Transverse colon (tissue), 3 donors: Measurements from ENCODE around the gene TFIP11.

Source experiments
- POLR2A ChIP-seq: fragments of 450-650 bp; IDR thresholded peaks from one replicate; pipeline ENCODE4 v1.6.1; 2016; ENCODE audit warnings: antibody characterized with exemption, mild to moderate bottlenecking, moderate library complexity
- TF ChIP-seq, protein P1 (sequence below), 5 experiments: fragments of 200-600 bp in 3 of 5; fragments of 450-650 bp in 2 of 5; sonication (generic) in 3 of 5; IDR thresholded peaks; 1 replicate in 2 of 5; 2 replicates in 3 of 5; pipeline ENCODE4 v1.5.1; 2016 to 2017; ENCODE audit warnings: antibody characterized with exemption in 5 of 5, inconsistent platforms in 3 of 5, mild to moderate bottlenecking in 2 of 5, moderate library complexity in 1 of 5

DNA sequence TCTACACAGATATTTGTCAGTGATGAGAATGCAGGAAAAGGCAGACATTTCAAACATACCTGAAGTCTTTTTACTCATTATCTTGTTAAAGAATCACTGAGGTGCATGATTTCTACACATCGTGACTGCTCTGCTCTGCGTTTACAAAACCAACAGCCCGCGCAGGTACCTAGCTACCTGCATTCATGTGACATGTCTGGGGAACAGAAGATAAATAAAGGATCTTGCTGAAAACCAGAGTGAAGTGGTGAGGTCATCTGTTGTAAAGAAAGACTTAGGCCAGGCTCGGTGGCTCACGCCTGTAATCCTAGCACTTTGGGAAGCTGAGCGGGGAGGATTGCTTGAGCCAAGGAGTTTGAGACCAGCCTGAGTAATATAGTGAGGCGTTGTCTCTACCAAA lies 67.5 kb downstream of the TFIP11 start:
- TF ChIP-seq, protein P1, sequence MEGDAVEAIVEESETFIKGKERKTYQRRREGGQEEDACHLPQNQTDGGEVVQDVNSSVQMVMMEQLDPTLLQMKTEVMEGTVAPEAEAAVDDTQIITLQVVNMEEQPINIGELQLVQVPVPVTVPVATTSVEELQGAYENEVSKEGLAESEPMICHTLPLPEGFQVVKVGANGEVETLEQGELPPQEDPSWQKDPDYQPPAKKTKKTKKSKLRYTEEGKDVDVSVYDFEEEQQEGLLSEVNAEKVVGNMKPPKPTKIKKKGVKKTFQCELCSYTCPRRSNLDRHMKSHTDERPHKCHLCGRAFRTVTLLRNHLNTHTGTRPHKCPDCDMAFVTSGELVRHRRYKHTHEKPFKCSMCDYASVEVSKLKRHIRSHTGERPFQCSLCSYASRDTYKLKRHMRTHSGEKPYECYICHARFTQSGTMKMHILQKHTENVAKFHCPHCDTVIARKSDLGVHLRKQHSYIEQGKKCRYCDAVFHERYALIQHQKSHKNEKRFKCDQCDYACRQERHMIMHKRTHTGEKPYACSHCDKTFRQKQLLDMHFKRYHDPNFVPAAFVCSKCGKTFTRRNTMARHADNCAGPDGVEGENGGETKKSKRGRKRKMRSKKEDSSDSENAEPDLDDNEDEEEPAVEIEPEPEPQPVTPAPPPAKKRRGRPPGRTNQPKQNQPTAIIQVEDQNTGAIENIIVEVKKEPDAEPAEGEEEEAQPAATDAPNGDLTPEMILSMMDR (IDR thresholded peaks at IDR 0.05), result no peak
- no peak for TF ChIP-seq POLR2A
